ENCODE results near the gene KAZN.

DNA sequence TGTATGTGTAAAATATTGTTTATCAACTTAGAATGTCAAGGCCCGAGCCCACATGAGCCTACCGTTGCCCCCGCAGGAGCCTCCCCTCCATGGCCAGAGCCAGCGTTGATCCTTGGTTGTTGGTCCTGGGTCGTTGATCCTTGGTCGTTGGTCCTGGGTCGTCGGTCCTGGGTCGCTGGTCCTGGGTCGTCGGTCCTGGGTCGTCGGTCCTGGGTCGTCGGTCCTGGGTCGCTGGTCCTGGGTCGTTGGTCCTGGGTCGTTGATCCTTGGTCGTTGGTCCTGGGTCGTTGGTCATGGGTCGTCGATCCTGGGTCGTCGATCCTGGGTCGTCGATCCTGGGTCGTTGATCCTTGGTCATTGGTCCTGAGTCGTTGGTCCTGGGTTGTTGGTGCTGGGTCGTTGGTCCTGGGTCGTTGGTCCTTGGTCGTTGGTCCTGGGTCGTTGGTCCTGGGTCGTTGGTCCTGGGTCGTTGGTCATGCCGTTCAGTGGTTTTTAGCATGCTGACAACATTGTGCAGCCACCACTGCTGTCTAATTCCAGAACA lies 450.0 kb downstream of the KAZN start:
- TF ChIP-seq, protein P1, sequence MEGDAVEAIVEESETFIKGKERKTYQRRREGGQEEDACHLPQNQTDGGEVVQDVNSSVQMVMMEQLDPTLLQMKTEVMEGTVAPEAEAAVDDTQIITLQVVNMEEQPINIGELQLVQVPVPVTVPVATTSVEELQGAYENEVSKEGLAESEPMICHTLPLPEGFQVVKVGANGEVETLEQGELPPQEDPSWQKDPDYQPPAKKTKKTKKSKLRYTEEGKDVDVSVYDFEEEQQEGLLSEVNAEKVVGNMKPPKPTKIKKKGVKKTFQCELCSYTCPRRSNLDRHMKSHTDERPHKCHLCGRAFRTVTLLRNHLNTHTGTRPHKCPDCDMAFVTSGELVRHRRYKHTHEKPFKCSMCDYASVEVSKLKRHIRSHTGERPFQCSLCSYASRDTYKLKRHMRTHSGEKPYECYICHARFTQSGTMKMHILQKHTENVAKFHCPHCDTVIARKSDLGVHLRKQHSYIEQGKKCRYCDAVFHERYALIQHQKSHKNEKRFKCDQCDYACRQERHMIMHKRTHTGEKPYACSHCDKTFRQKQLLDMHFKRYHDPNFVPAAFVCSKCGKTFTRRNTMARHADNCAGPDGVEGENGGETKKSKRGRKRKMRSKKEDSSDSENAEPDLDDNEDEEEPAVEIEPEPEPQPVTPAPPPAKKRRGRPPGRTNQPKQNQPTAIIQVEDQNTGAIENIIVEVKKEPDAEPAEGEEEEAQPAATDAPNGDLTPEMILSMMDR (IDR thresholded peaks at IDR 0.05): no peak
- TF ChIP-seq POLR2A (IDR thresholded peaks at IDR 0.05) (no peak), POLR2AphosphoS5 (IDR thresholded peaks at IDR 0.05) (no peak)
